Peyer's patch (tissue), 4 donors: Measurements from ENCODE around the gene PRR5.

Experiments
- POLR2A ChIP-seq, 2 donors: fragments of 450-650 bp; IDR thresholded peaks; one replicate each; pipeline ENCODE4 v1.5.1; 2017; ENCODE audit warnings: antibody characterized with exemption in 2 of 2, mild to moderate bottlenecking in 2 of 2, moderate library complexity in 2 of 2
- TF ChIP-seq, protein P1 (sequence below), 6 experiments: fragments of 450-650 bp in 4 of 6; fragments of 200-600 bp in 2 of 6; sonication (generic) in 1 of 6; IDR thresholded peaks; one replicate each; pipeline ENCODE4 v1.5.1; 2017 to 2019; ENCODE audit warnings: antibody characterized with exemption in 6 of 6, mild to moderate bottlenecking in 3 of 6, moderate library complexity in 1 of 6

DNA sequence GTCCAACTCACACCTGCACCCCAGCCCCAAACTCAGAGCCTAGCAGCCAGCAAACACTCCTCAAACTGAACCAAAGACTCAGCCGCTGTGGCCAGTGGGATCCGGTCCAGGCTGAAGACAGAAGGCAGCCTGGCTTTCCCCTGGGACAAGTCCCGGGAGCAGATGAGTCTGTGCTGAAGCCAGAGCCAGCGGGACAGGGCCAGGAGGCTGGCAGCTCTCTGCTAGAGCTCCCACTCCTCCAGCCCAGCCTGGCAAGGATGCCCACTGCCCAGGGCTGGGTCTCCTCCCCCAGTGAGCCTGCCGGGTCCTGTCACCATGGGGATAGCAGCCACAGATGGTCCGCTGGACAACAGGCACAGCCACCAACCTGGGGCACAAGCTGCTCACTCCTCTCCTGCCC, 42.9 kb upstream of the PRR5 start:
- TF ChIP-seq, protein P1, sequence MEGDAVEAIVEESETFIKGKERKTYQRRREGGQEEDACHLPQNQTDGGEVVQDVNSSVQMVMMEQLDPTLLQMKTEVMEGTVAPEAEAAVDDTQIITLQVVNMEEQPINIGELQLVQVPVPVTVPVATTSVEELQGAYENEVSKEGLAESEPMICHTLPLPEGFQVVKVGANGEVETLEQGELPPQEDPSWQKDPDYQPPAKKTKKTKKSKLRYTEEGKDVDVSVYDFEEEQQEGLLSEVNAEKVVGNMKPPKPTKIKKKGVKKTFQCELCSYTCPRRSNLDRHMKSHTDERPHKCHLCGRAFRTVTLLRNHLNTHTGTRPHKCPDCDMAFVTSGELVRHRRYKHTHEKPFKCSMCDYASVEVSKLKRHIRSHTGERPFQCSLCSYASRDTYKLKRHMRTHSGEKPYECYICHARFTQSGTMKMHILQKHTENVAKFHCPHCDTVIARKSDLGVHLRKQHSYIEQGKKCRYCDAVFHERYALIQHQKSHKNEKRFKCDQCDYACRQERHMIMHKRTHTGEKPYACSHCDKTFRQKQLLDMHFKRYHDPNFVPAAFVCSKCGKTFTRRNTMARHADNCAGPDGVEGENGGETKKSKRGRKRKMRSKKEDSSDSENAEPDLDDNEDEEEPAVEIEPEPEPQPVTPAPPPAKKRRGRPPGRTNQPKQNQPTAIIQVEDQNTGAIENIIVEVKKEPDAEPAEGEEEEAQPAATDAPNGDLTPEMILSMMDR (IDR thresholded peaks at IDR 0.05): no peak
- TF ChIP-seq POLR2A (IDR thresholded peaks at IDR 0.05): no peak
